NT2/D1 (cell line): ENCODE measurements around the gene NTM.

Experiments used
- YY1 ChIP-seq: IDR thresholded peaks from 2 replicates; pipeline ENCODE4 v1.6.1; 2011; ENCODE audit not compliant: insufficient read length, insufficient read depth
- ZNF274 ChIP-seq: IDR thresholded peaks from 2 replicates; pipeline ENCODE4 v1.6.1; 2011; ENCODE audit warnings: mild to moderate bottlenecking, low read depth, low read length

GRCh38 chr11:131656179-131656838 is 285.9 kb downstream of the NTM start:
- TF ChIP-seq ZNF274 = no peak
- TF ChIP-seq YY1 = no peak
